GM19395 (cell line): ENCODE measurements around the gene AKR1B1.

ENCODE experiments used
- ATAC-seq: cut with Tn5 transposase; IDR thresholded peaks from one replicate; pipeline ENCODE4 v1.9.1; 2021; ENCODE audit warnings: mild to moderate bottlenecking, moderate library complexity; ENCODE audit not compliant: unreplicated experiment

Gene AKR1B1

GRCh38 chr7:134446446-134446845, 12.5 kb downstream of the AKR1B1 start:
- no peak for ATAC-seq

GRCh38 chr7:134444961-134445315, 14.0 kb downstream of the AKR1B1 start:
- ATAC-seq, result no peak

GRCh38 chr7:134444198-134444960, 14.5 kb downstream of the AKR1B1 start:
- no peak for ATAC-seq

- no peak for ATAC-seq
Measured at GRCh38 chr7:134443396-134444070, 15.4 kb downstream of the AKR1B1 start.

- no peak for ATAC-seq
Measured at GRCh38 chr7:134442441-134443220, 16.3 kb downstream of the AKR1B1 start.

- no peak for ATAC-seq
Measured at GRCh38 chr7:134441264-134441663, 17.6 kb downstream of the AKR1B1 start.

GRCh38 chr7:134440476-134440875, 18.4 kb downstream of the AKR1B1 start:
- no peak for ATAC-seq

- ATAC-seq, result no peak
Measured at GRCh38 chr7:134440067-134440466, 18.8 kb downstream of the AKR1B1 start.

GRCh38 chr7:134438946-134439345, 20.0 kb downstream of the AKR1B1 start:
- ATAC-seq, result no peak

- ATAC-seq, result no peak
Measured at GRCh38 chr7:134435161-134435920, 23.6 kb downstream of the AKR1B1 start.

GRCh38 chr7:134434701-134435100, 24.2 kb downstream of the AKR1B1 start:
- no peak for ATAC-seq

GRCh38 chr7:134433430-134433829, 25.5 kb downstream of the AKR1B1 start:
- no peak for ATAC-seq

GRCh38 chr7:134432296-134433152, 26.4 kb downstream of the AKR1B1 start:
- ATAC-seq, result peak; percentile 97

- no peak for ATAC-seq
Measured at GRCh38 chr7:134431815-134432214, 27.1 kb downstream of the AKR1B1 start.

GRCh38 chr7:134429481-134429880, 29.4 kb downstream of the AKR1B1 start:
- no peak for ATAC-seq

- no peak for ATAC-seq
Measured at GRCh38 chr7:134428942-134429341, 30.0 kb downstream of the AKR1B1 start.

GRCh38 chr7:134427896-134428295, 31.0 kb downstream of the AKR1B1 start:
- no peak for ATAC-seq

- ATAC-seq, result no peak
Measured at GRCh38 chr7:134425777-134426176, 33.1 kb downstream of the AKR1B1 start.

GRCh38 chr7:134422638-134423037, 36.3 kb downstream of the AKR1B1 start:
- ATAC-seq, result no peak

- ATAC-seq, result no peak
Measured at GRCh38 chr7:134422008-134422407, 36.9 kb downstream of the AKR1B1 start.
